HG02840 (cell line): ENCODE results near the gene FHOD3.

ENCODE experiments used
- ATAC-seq: cut with Tn5 transposase; IDR thresholded peaks from one replicate; pipeline ENCODE4 v1.9.1; 2021; ENCODE audit warnings: mild to moderate bottlenecking, moderate library complexity, moderate number of reproducible peaks; ENCODE audit not compliant: unreplicated experiment, low FRiP score

Gene FHOD3

DNA sequence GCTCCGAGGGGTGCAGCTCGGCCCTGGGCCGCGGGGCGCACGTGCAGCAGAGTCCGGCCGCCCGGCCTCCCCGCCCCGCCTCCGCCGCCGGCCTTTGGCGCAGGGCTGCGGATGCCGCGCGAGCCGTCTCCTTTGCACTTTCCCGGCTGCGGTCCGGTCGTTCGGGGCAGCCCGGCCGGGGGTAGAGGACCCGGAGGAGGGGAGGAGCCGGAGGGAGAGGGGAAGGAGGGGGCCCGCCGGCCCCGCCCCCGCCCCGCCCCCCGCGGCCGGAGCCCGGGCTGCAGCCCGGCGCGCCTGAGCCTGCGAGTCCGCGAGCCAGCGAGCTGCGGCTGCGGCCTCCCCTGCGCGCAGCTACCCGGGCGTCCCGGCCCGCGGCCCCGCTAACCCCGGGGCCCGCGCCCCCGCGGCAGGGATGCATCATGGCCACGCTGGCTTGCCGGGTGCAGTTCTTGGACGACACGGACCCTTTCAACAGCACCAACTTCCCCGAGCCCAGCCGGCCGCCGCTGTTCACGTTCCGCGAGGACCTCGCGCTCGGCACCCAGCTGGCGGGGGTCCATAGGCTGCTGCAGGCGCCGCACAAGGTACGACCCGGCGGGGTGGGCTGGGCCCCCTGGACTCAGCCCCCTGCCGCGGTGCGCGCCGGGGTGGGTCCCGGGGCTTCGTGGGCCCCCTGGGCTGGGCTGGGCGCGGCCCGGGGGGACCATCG is at the start of gene FHOD3:
TSS of gene FHOD3 (plus strand) at position 297 of the 709 bp plus-strand sequence. CDS start at position 420, 123 bp downstream.
- ATAC-seq: peak; percentile 55

DNA sequence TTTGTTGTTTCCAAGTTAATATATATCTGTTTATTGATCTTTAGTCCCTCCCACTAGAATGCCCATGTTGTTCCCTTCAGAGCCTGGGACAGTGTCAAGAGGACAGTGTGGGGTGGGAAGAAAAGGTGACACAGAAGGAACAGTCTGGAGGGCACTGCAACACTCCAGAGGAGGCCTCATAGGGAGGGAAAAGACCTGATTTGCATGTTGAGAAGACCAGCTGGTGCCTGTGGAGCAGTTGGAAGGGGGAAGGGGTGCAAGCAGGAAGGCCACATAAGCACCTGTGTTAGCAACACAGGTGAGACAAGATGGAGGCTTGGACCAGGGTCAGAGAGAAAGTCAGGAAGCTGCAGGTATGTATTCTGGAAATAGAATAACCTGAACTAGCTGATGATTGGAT is 48.1 kb upstream of the FHOD3 start:
- no peak for ATAC-seq

DNA sequence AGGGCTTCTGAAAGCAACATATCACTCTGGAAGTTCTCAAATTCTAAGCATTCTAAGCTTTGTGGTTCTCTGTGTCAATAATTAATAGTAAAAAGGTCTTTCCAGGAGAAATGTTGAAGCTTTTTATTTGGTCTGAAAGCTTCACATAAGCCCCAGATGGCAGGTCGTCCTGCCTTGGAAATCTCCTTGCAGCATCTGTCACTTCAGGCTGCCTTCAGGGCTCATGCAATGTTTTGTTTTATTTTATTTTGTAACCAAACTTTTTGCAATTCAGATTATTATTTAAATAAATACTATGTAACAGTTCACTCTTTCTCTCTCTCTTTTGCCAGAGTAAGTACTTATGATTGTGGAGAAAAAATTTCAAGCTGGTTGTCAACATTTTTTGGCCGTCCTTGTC is 46.7 kb upstream of the FHOD3 start:
- no peak for ATAC-seq

DNA sequence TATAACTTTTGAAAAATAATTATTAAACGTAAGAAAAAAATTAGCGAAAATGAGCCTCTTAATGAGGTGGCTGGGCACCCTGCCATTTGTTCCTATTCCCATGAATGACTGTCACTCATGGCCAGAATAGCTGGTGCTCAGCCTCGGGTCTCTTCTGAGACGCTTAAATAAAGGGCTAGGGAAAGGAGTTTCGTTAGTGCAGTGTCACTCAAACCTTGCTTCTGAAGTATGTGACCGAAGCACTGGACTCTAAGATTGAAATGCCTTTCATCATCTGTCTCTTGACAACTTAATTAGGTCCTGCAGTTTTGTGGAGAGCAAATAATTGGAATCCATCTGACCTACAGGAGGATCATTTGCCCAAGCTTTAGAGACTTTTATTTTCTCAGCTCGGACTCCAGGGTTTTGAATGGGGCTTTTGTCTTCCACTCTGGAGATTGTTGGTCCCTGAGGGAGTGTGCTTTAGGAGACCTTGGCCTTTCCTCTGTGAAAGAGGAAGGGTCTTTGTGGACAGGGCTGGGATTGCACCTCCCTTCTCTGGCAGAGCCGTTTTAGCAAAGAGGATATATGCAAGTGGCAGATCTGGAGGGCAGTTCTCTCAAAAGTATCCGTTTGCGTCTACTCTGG is 42.3 kb upstream of the FHOD3 start:
- no peak for ATAC-seq

DNA sequence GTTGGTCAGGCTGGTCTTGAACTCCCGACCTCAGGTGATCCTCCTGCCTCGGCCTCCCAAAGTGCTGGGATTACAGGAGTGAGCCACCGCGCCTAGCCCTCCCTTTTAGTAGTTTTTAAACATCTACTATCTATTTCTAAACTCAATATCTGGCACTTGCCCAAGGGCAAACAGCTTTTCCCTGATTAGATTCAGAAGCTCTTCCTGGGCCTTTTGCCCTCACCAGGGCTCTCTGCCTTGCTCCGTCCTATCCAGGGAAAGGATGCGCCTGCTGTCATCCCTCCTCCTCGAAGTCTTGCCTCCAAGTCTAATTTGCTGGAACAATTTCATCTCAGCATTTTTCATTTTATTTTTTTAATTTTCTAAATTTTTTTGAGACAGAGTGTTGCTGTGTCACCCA is 41.4 kb upstream of the FHOD3 start:
- ATAC-seq: no peak

DNA sequence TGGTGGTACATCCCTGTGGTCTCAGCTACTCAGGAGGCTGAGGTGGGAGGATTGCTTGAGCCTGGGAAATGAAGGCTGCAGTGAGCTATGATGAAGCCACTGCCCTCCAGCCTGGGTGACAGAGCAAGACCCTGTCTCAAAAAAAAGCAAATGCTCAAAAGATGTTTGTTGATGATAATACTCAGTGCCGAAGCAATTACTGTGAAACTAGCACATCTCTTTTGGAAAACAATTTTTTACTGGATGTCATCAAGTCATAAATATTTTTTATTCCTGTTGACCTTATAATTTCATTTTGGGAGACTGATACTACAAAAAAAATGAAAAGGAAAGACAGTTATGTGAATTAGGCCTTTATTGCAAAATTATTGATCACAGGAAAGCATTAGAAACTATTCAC is 34.5 kb upstream of the FHOD3 start:
- ATAC-seq: no peak

DNA sequence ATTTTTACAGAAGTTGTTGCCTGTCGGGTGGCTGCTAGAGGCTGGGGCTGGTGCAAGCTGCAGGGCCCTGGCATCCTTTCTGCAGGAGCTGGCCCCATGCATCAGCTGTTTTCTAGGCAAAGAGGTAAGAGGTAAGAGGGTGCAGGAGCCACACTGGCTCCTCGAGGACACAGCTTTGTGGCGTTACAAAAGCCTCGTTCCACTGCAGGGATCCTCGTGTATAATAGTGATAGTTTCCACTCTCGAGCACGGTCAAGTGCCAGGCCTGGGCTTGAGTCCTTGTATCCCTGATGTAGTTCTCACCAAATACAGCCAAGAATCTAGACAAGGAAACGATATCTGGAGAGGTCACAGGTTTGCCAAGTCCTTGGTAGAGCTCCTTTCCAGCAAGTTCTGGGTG is 33.2 kb upstream of the FHOD3 start:
- ATAC-seq: no peak

DNA sequence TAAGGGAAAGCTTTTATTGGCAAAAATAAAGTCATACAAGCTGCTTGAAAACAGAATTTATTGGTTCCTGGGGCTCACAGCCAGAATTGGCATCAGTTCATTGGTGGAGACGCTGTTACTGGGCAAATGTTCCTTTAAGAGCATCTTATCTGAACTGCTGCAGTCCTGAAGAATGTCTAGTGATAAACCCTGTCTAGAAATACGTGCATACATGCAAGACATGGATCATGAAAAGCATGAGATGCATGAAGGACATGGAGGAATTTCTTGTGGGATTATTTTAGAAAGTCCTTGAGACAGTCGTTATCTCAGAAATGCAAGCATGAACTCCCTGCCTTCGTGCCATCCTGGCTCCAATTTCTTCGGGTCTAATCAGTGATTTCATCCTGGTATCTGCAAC is 32.5 kb upstream of the FHOD3 start:
- no peak for ATAC-seq

DNA sequence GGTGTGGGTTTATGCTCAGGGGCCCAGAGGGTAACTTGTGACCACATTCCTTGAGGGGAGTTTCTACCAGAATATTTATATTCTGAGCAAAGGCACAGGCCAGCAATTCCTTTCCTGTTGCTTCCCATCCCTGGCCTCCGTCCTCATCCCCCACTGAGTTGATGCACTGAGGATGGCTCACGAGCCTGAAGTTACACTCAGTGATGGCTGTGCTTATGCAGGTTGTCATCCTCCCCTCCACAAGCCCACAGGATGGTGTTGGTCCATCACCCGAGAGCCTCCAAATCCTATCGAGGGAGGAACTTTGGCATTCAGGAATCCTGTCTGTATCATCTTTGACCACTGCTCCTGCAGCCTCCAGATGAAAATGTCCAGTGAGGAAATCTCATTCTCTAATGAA is 28.4 kb upstream of the FHOD3 start:
- ATAC-seq: no peak

DNA sequence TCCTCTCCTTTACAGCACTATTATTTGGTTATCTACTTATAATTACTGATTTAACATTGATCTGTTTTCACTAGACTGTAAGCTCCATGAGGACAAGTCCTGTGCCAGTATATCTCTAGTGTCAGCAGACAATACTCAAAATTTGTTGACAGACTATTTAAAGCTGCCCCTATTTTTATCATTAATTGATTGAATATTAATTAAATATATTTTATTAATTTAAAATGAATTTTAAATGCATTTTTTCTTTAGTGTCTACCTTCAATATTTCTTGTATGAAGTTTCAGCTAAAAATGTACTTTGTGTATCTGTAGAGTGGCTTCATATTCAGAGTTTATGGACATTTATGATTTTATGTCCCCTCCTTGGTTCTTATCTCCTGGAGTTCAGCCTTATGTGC is 26.4 kb upstream of the FHOD3 start:
- ATAC-seq: no peak

DNA sequence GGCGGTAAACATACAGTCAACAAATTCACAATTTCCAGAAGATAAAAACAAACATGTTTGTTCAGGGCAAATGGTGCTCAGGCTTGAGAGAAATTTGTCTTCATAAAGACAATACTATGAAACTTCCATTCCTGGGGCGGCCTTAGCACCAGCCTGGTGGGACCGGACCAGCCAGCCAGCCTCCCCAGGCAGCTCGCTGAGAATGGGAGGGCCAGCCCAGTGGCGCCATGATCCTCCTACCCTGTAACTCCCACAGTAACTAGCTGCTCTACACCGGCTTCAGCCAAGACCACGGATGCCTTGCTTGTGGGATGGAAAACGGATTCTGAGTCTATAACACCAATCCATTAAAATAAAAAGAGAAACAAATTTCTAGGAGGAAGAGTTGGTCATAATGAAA is 24.2 kb upstream of the FHOD3 start:
- ATAC-seq: no peak

DNA sequence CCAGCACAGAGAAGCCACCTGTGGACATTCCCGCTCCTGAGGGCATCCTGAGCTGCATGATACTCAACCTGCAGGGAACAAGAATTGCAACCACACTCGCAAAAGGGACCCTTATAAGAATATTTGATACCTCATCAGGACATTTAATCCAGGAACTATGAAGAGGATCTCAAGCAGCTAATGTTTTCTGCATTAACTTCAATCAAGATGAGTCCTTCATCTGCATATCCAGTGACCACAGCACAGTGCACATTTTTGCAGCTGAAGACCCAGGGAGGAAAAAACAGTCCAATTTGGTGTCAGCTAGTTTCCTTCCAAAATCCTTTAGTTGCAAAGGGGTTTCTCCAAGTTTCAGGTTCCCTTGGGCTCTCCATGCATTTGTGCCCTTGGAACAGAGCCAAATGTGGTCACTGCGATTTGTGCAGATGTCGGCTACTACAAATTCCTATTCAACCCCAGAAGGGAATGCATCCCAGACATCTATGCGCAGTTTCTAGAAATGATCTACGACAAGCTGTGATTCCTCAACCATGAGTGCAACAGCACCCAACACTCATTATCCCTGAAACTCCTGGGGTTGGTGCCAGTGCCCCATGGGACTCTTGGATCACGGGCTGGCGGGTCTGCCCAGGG is 23.3 kb upstream of the FHOD3 start:
- ATAC-seq: no peak

DNA sequence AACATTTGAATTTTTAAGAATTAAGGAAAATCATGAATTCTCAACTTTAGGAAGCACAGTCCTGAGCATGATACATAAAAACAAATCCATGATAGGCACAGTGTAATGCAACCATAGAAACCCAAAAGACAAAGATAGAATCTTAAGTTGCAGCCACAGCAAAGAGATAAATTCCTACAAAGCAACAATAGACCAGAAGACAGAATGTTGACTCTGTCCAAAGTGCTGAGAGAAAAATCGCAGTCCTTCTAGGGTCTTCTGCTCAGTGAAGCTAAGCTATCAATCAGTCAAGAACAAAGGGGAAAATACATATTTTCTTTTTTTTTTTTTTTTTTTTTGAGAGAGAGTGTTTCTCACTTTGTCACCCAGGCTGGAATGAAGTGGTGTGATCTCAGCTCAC is 22.0 kb upstream of the FHOD3 start:
- no peak for ATAC-seq

DNA sequence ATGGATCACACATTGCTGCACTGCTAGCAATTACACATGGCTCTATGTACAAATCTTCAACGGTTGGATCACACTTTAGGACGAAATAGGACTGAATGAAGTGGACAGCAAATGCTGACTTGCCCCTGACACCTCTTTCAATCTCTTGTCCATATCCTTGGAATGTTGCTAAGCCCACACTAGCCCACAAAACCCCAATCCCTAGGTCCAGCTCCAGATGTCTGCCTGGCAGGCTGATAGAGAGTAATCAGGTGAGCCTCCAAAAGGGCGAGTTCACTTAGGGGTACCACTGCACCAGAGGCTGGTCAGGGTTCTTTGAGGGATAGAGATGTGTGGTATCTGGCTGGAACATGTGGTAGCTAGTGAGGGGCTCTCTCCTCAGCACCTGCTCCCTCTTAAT is 18.5 kb upstream of the FHOD3 start:
- no peak for ATAC-seq

DNA sequence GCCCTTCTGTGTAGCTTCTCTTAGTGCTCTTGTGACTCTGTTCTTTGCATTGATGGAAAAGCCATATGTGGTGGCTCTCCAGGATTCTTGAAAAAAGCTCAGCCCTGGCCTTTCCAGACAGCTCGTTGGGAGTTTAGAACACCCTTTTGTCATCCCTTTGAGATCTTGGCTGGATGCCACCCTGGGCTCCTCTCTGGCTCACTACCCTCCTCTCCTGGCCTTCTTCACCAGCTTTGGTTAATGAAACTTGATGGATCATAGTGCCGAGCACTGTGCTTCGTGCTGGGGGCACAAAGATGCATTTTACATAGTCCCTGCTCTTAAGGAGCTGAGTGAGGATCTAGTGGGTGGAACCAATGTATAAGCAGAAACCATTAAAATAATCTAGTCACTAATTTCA is 15.6 kb upstream of the FHOD3 start:
- ATAC-seq: no peak

DNA sequence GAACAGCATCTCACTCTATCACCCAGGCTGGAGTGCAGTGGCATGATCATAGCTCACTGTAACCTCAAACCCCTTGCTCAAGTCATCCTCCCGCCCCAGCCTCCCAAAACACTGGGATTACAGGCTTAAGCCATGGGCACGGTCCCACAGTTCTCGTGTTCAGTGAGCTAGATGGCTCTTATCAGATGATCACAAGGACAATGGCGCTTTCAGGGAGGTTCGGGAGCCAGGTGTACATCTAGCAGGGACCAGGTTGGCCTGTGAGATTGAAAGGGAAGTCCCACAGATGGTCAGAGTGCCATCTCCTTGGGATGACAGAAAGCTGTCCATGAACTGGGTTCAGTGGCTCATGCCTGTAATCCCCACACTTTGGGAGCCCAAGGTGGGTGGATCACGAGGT is 14.1 kb upstream of the FHOD3 start:
- ATAC-seq: no peak

DNA sequence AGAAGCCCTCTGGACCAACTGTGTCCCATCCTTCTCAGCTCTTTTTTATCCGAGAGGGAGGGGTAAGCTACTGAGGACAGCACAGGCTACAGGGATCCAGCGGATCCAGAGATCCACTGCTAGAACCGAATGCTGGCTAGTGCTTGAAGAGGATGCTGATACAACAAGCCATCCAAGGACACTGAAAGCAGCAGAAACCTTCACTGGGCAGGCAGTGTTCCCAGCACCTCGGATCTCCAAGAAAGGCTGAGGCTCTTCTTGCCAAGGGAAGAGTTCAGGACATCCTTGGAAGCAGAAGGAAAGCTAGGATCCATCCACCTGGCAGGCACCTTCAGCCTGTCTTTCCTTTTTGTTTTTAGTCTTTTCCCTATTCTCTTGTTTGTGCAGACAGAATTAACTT is 13.2 kb upstream of the FHOD3 start:
- ATAC-seq: no peak

DNA sequence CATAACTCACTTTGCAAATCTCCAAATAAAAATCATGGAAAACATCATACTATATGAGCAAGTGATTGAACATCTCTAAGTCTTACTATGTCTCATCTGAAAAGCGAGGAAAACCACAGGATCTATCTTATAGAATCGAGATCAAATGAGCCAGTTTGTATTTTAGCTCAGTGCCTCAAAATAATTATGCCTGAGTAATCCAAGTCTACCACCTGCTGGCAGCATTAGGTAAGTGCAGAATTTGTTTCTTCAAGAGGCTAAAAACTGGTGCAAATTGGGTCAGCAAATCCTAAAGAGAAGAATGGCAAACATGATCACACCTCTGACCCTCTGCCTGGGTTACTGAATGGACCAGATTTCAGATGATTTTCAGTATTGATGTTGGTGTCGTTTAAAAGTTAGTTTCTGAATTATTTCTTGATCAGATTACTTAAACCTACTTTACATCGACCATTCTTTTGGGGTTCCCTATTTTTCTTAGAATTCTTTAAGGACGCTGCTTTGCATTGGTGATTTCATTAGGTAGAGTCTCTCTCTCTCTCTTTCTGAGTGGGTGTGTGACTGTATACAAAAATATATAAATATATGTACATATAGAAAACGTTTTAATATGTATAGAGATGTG is 12.7 kb upstream of the FHOD3 start:
- ATAC-seq: no peak

DNA sequence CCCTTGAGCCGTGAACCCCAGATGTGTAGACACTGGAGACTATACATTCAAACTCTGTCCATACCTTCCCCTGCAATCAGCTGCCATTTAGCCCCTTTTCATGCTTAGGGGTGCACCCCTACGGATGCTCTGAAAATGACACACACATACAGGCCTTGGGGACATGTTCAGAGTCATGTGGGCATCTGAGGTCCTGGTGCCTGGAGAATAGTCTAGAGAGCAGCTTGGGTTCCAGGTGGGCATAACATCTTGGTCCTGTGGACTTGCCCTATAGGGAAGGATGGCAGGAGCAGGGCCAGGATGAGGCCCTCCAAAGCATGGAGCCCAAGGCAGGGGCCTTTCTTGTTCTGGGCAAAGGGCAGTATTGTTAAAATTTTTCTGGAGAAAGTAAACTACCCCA is 9.9 kb upstream of the FHOD3 start:
- no peak for ATAC-seq

DNA sequence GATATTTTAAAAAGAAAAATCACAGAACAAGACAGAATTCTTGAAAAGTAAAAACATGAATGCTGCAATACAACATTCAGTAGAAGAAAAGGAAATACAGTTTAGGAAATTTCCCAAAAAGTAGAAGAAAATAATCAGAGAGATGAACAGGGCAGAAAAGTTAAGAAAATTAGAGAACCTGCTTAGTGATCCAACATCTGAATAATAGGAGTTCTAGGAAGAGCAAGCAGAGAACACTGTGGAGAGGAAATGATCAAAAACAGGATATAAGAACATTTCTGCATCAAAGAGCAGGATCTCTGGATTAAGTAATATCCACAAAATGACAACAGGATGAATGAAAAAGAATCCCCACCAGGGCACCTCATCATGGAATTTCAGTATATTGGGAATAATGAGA is 8.8 kb upstream of the FHOD3 start:
- no peak for ATAC-seq

DNA sequence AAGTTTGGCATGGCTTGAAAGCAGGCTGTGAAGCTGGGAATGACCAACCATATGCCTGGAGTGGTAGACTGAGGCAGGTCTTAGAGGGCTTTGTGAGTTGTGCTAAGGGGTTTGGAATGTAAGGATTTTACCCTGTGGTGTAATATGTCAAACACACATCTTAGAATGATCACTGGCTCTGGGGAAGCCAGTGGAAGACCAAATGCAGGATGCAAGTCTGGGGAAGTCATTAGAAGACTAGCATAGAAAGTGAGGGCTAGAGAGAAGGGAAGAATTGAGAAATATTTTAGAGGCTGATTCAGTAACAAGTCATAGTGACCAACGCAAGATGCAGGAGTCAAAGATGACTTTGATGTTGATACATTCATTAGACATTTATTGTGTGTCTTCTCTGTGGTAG is 3.5 kb upstream of the FHOD3 start:
- no peak for ATAC-seq

DNA sequence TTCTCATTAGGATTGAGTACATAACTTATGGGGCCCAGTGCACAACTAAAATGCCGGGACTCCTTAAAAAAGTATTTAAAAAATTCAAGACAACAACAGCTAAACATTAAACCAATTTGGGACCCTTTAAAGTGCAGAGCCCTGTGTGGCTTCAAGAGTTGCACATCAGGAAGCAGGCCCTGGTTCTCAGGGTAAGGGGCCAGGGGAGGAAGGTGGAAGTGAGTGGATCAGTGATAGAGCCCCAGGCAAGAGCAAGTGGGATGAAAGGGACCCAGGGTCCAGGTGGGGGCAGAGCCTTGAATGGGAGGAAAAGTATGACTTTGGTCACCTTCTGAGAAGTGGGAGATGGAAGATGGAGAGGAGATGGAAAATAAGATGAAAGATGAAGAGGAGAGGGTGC is 2.3 kb upstream of the FHOD3 start:
- no peak for ATAC-seq
